ENCODE measurements around the gene TXNDC15. TPM values are rescaled to one million over a fixed set of nuclear protein-coding genes. Genes with fewer than 3 reads are reported as not detected.
"Not testable (repeated sequence)": the region's sequence is repeated elsewhere in the genome, so short reads cannot be mapped to it uniquely, and the experiment has no call there.

Gene TXNDC15
- total RNA-seq, 2 donors from 2014 or later: 31.5 to 36.5 TPM

- no peak overlapping the region for H3K27ac Mint-ChIP-seq
- ATAC-seq (no peak), DNase-seq (no peak)
- no peaks in the 10 kb centered on the region for H3K9me3 ChIP-seq (ENCODE audit: control insufficient read depth, low read length, poor library complexity, severe bottlenecking)
- no peaks in the 10 kb centered on the region for H3K27me3 Mint-ChIP-seq
- no peak overlapping the region for H3K4me3 Mint-ChIP-seq
- peaks cover 3% of the 10 kb centered on the region for H3K36me3 Mint-ChIP-seq (ENCODE audit: low read depth)
- peaks cover 26% of the 10 kb centered on the region for H3K4me1 Mint-ChIP-seq
Measured at GRCh38 chr5:134889335-134889734, 15.2 kb downstream of the TXNDC15 start.

- H3K9me3 ChIP-seq (ENCODE audit: control insufficient read depth, low read length, poor library complexity, severe bottlenecking): no peaks in the 10 kb centered on the region
- DNase-seq (no peak), ATAC-seq (no peak)
- Mint-ChIP-seq H3K27ac (no peak overlapping the region), H3K4me1 (peaks cover 16% of the 10 kb centered on the region), H3K36me3 (ENCODE audit: low read depth) (peaks cover 3% of the 10 kb centered on the region), H3K4me3 (no peak overlapping the region), H3K27me3 (no peaks in the 10 kb centered on the region)
Measured at GRCh38 chr5:134891473-134891872, 17.3 kb downstream of the TXNDC15 start.

GRCh38 chr5:134892282-134892681 is 18.1 kb downstream of the TXNDC15 start:
- no peak overlapping the region for H3K27ac Mint-ChIP-seq
- H3K36me3 Mint-ChIP-seq (ENCODE audit: low read depth): peaks cover 3% of the 10 kb centered on the region

GRCh38 chr5:134892926-134893325 is 18.8 kb downstream of the TXNDC15 start:
- no peaks in the 10 kb centered on the region for H3K27me3 Mint-ChIP-seq
- H3K4me1 Mint-ChIP-seq: peaks cover 12% of the 10 kb centered on the region
- H3K36me3 Mint-ChIP-seq (ENCODE audit: low read depth): peaks cover 3% of the 10 kb centered on the region
- ATAC-seq (no peak), DNase-seq (no peak)
- no peak overlapping the region for H3K4me3 Mint-ChIP-seq
- no peaks in the 10 kb centered on the region for H3K9me3 ChIP-seq (ENCODE audit: control insufficient read depth, low read length, poor library complexity, severe bottlenecking)
- H3K27ac Mint-ChIP-seq: peak overlapping the region; percentile 49

More at GRCh38 chr5:134892282-134892681, 18.1 kb downstream of the TXNDC15 start:
- DNase-seq: no peak
- H3K27me3 Mint-ChIP-seq: no peaks in the 10 kb centered on the region
- H3K4me3 Mint-ChIP-seq: no peak overlapping the region
- H3K4me1 Mint-ChIP-seq: peaks cover 16% of the 10 kb centered on the region
- ATAC-seq: no peak
- no peaks in the 10 kb centered on the region for H3K9me3 ChIP-seq (ENCODE audit: control insufficient read depth, low read length, poor library complexity, severe bottlenecking)

GRCh38 chr5:134893748-134894505 is 19.8 kb downstream of the TXNDC15 start:
- Mint-ChIP-seq H3K27me3 (no peaks in the 10 kb centered on the region), H3K27ac (peak overlapping the region; percentile 49), H3K36me3 (ENCODE audit: low read depth) (peaks cover 3% of the 10 kb centered on the region), H3K4me3 (no peak overlapping the region), H3K4me1 (peaks cover 11% of the 10 kb centered on the region)
- no peak for DNase-seq
- no peak for ATAC-seq
- no peaks in the 10 kb centered on the region for H3K9me3 ChIP-seq (ENCODE audit: control insufficient read depth, low read length, poor library complexity, severe bottlenecking)

- DNase-seq (no peak), ATAC-seq (no peak)
- Mint-ChIP-seq H3K4me3 (no peak overlapping the region), H3K36me3 (ENCODE audit: low read depth) (no peaks in the 10 kb centered on the region), H3K27ac (peak overlapping the region; percentile 16), H3K27me3 (no peaks in the 10 kb centered on the region), H3K4me1 (peaks cover 5% of the 10 kb centered on the region)
- no peaks in the 10 kb centered on the region for H3K9me3 ChIP-seq (ENCODE audit: control insufficient read depth, low read length, poor library complexity, severe bottlenecking)
Measured at GRCh38 chr5:134902071-134902801, 28.1 kb downstream of the TXNDC15 start.

- Mint-ChIP-seq H3K4me1 (peaks cover 5% of the 10 kb centered on the region), H3K36me3 (ENCODE audit: low read depth) (no peaks in the 10 kb centered on the region), H3K27me3 (no peaks in the 10 kb centered on the region), H3K27ac (peak within 1 kb of the TSS; percentile 96), H3K4me3 (peak within 1 kb of the TSS; percentile 95)
- H3K9me3 ChIP-seq (ENCODE audit: control insufficient read depth, low read length, poor library complexity, severe bottlenecking): no peaks in the 10 kb centered on the region
- peak; percentile 89 for ATAC-seq
- peak; percentile 83 to 93 (median 83) for DNase-seq
Measured at GRCh38 chr5:134904610-134905245, 30.6 kb downstream of the TXNDC15 start, which contains the start of gene PCBD2. PCBD2 (plus strand) TSS chr5:134905131; CDS start chr5:134905140, 9 bp downstream.

GRCh38 chr5:134905246-134905996 is 31.2 kb downstream of the TXNDC15 start:
- H3K27me3 Mint-ChIP-seq: no peaks in the 10 kb centered on the region
- peak overlapping the region; percentile 96 for H3K27ac Mint-ChIP-seq
- peaks cover 5% of the 10 kb centered on the region for H3K4me1 Mint-ChIP-seq
- H3K9me3 ChIP-seq (ENCODE audit: control insufficient read depth, low read length, poor library complexity, severe bottlenecking): no peaks in the 10 kb centered on the region
- H3K4me3 Mint-ChIP-seq: peak overlapping the region; percentile 95
- DNase-seq (peak; percentile 34 to 48 (median 44)), ATAC-seq (peak; percentile 31)
- H3K36me3 Mint-ChIP-seq (ENCODE audit: low read depth): no peaks in the 10 kb centered on the region

- DNase-seq (no peak), ATAC-seq (no peak)
- Mint-ChIP-seq H3K4me1 (peaks cover 5% of the 10 kb centered on the region), H3K27me3 (no peaks in the 10 kb centered on the region), H3K4me3 (peak overlapping the region; percentile 55), H3K27ac (peak overlapping the region; percentile 96), H3K36me3 (ENCODE audit: low read depth) (no peaks in the 10 kb centered on the region)
- no peaks in the 10 kb centered on the region for H3K9me3 ChIP-seq (ENCODE audit: control insufficient read depth, low read length, poor library complexity, severe bottlenecking)
Measured at GRCh38 chr5:134906811-134907210, 32.6 kb downstream of the TXNDC15 start.

GRCh38 chr5:134910752-134911151 is 36.6 kb downstream of the TXNDC15 start:
- not testable (repeated sequence) for ATAC-seq; H3K9me3 ChIP-seq (ENCODE audit: control insufficient read depth, low read length, poor library complexity, severe bottlenecking); H3K27me3 Mint-ChIP-seq; H3K27ac Mint-ChIP-seq; H3K4me1 Mint-ChIP-seq; DNase-seq; H3K4me3 Mint-ChIP-seq; H3K36me3 Mint-ChIP-seq (ENCODE audit: low read depth)

GRCh38 chr5:134911285-134912206 is 37.4 kb downstream of the TXNDC15 start:
- Mint-ChIP-seq H3K27me3 (no peaks in the 10 kb centered on the region), H3K4me3 (no peak overlapping the region), H3K4me1 (peaks cover 1% of the 10 kb centered on the region), H3K27ac (no peak overlapping the region), H3K36me3 (ENCODE audit: low read depth) (no peaks in the 10 kb centered on the region)
- DNase-seq: no peak
- ATAC-seq: no peak
- no peaks in the 10 kb centered on the region for H3K9me3 ChIP-seq (ENCODE audit: control insufficient read depth, low read length, poor library complexity, severe bottlenecking)

- Mint-ChIP-seq H3K4me1 (peaks cover 10% of the 10 kb centered on the region), H3K4me3 (no peak overlapping the region), H3K27me3 (no peaks in the 10 kb centered on the region), H3K27ac (no peak overlapping the region), H3K36me3 (ENCODE audit: low read depth) (peaks cover 4% of the 10 kb centered on the region)
- DNase-seq: no peak
- no peaks in the 10 kb centered on the region for H3K9me3 ChIP-seq (ENCODE audit: control insufficient read depth, low read length, poor library complexity, severe bottlenecking)
- ATAC-seq: no peak
Measured at GRCh38 chr5:134913254-134913653, 39.1 kb downstream of the TXNDC15 start.
